ENCODE data around the gene CALHM2.
A peak's percentile ranks its signal among the peaks of the same experiment; 100 is the strongest.

Gene CALHM2

DNA sequence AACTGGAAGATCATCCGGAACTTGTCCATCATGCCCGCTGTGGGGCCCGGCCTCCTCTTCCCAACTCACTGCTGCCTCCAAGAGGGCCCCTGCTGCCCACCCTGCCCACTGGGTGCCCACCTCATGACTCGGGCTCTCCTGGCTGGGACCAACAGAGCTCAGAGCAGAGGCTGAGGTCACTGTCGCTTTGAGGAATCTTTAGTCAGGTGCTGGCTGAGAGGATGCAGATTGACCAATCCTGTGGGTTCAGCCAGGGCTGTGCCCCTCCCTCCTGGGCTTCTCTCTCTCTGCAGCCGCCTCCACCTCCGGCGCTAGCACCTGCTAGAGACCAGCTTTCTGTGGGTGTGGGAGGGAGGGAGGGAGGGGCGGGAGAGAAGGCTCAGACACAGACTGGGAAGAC lies 6.5 kb upstream of the CALHM2 start, which contains the start of gene CALHM1:
Gene CALHM1, minus strand, starts transcription at position 181 of the 400 bp plus-strand sequence. Its CDS starts 149 bp downstream, at position 32.
- in situ Hi-C loops (cut with MboI; ENCODE audit: low sequenced_read_pairs, unreplicated experiment) = no loop called here
- TF ChIP-seq, protein P1, sequence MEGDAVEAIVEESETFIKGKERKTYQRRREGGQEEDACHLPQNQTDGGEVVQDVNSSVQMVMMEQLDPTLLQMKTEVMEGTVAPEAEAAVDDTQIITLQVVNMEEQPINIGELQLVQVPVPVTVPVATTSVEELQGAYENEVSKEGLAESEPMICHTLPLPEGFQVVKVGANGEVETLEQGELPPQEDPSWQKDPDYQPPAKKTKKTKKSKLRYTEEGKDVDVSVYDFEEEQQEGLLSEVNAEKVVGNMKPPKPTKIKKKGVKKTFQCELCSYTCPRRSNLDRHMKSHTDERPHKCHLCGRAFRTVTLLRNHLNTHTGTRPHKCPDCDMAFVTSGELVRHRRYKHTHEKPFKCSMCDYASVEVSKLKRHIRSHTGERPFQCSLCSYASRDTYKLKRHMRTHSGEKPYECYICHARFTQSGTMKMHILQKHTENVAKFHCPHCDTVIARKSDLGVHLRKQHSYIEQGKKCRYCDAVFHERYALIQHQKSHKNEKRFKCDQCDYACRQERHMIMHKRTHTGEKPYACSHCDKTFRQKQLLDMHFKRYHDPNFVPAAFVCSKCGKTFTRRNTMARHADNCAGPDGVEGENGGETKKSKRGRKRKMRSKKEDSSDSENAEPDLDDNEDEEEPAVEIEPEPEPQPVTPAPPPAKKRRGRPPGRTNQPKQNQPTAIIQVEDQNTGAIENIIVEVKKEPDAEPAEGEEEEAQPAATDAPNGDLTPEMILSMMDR (IDR thresholded peaks at IDR 0.05; ENCODE audit: borderline replicate concordance, control extremely low read depth, extremely low read depth, insufficient read depth, missing control alignments) = peak; percentile 1
- DNase-seq (ENCODE audit: low spot score) = peak; percentile 93

DNA sequence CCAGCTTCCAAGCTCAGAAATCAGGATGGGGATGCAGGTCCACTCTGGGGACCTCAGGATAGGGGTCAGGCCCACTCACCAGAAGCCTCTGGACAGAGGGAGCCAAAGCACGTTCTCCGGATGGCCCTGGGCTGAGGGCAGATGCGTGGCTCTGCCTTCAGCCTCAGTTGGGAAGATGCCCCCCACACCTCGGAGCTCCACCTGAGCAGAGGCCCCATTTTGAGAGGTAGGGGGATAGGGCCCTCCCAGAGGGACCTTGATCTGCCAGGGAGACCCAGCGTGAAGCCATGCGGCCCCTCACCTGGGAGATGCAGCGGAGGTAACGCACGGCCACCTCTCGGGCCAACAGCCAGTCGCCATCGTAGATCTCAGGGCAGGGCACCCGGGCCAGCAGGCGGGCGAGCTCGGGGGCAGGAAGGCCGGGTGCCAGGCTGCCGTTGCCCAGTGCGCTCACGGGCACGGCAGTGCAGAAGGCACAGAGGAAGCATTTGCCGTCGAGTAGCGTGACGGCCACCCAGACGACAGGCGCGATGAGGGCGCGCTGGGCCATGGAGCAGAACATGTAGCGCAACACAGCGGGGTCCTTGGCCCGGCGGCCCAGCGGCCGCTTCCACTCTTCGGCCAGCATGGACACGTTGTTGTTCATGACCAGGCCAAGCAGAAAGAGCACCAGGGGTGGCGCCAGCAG lies 5.9 kb upstream of the CALHM2 start:
- TF ChIP-seq, protein P1 (IDR thresholded peaks at IDR 0.05; ENCODE audit: borderline replicate concordance, control extremely low read depth, extremely low read depth, insufficient read depth, missing control alignments) = no peak
- in situ Hi-C loops (cut with MboI; ENCODE audit: low sequenced_read_pairs, unreplicated experiment) = no loop called here
- DNase-seq (ENCODE audit: low spot score) = peak; percentile 33

DNA sequence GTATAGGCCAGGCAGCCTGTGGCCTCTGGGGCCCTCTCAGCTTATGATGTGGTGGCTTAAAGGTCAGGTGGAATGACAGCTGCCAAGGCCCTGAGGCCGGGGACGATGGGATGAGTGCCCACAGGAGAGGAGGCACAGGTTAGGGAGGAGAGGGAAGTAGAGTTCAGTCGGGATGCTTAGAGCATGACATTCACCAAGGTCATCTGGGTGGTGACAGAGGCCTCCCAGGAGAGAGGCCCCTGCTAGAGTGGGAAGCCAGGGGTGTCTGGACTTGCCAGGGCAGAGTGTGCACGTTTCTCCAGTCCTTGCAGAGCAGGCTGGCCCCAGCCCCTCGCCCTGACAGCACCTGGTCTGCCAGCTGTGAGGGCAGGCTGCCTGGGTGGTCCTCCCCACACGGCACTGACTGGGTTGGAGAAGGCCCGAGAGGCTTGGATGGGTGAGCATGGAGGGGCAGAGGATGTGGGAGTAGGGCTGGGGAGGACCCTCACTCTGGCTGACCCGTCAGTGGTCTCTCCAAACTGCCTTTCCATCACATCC lies 5.1 kb upstream of the CALHM2 start:
- no peak for DNase-seq (ENCODE audit: low spot score)
- in situ Hi-C loops (cut with MboI; ENCODE audit: low sequenced_read_pairs, unreplicated experiment) = no loop called here
- TF ChIP-seq, protein P1 (IDR thresholded peaks at IDR 0.05; ENCODE audit: borderline replicate concordance, control extremely low read depth, extremely low read depth, insufficient read depth, missing control alignments) = no peak

DNA sequence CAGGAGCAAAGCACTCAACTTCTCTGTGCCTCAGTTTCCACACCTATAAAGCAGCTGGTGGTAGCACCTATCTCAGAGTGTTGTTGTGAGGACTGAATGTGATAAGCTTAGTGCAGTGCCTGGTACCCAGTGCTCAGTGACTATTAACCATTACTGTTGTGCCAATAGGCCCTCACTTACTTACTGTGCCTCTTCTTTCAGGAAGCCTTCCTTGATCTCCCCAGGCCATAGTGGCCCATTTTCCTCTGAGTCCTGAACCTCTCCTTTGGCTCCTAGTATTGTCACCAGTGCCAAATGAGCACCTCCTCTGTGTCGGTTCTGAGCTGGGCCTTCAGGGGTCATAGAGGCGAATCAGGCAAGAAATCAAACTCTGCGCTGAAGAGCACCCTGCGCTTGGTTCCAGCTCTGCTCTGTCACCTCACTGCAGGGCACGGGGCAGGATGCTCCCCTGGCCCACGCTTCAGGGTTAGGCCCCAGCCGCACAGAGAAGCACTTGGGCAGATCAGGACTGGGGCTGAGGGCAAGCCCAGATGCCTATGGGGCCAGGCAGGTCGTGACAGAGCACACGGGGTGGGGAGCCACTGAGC lies 4.0 kb upstream of the CALHM2 start:
- DNase-seq (ENCODE audit: low spot score) = no peak
- TF ChIP-seq, protein P1 (IDR thresholded peaks at IDR 0.05; ENCODE audit: borderline replicate concordance, control extremely low read depth, extremely low read depth, insufficient read depth, missing control alignments) = no peak
- in situ Hi-C loops (cut with MboI; ENCODE audit: low sequenced_read_pairs, unreplicated experiment) = no loop called here

DNA sequence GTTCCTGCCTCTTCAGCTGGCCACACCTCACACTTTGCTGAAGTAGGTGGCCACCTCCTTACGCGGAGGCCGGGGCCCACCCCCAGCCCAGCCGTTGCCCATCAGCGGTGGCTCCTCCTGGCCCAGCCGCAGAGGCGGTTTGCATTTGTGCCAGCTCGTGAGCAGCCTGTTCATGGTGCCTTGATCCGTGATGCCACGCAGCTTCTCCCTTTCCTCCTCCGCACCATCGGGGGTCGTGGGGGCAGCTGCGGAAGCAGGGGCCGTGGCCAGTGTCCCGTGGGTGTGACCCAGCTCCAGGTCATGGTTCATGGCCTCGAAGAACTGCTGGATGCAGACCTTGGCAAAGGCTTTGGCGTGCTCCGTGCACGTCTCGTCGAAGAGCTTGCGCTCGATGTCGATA lies 3.1 kb upstream of the CALHM2 start:
- TF ChIP-seq, protein P1 (IDR thresholded peaks at IDR 0.05; ENCODE audit: borderline replicate concordance, control extremely low read depth, extremely low read depth, insufficient read depth, missing control alignments) = no peak
- in situ Hi-C loops (cut with MboI; ENCODE audit: low sequenced_read_pairs, unreplicated experiment) = no loop called here
- no peak for DNase-seq (ENCODE audit: low spot score)

DNA sequence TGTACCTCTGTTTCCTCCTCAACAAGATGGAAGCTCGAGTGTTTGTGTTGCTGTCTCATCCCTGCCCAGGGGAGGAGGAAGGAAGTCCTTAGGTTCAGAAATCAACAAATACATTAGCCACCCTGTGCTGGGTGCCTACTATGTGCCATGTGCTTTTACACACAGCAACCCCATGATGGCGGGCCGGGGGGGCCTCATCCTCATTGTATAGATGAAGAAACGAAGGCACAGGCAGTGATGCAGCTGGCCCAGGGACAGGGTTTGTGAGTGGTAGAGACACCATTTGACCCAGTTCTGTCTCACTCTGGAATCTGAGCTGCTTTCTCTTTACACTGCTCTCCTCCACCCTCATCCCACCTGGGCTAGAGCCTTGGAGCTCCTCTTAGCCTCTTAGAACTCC lies 1.9 kb upstream of the CALHM2 start:
- TF ChIP-seq, protein P1 (IDR thresholded peaks at IDR 0.05; ENCODE audit: borderline replicate concordance, control extremely low read depth, extremely low read depth, insufficient read depth, missing control alignments) = no peak
- in situ Hi-C loops (cut with MboI; ENCODE audit: low sequenced_read_pairs, unreplicated experiment) = no loop called here
- no peak for DNase-seq (ENCODE audit: low spot score)

Measured in GM13976 (cell line).